Fibroblast of lung (primary cell): ENCODE data around the gene FMR1.

ENCODE experiments used
- EZH2 ChIP-seq: IDR thresholded peaks from 2 replicates; pipeline ENCODE4 v1.5.1; 2012; ENCODE audit warnings: low read length, control low read depth, mild to moderate bottlenecking; ENCODE audit errors: missing control alignments
- TF ChIP-seq, protein P1 (sequence below), 2 donors: IDR thresholded peaks in 1 of 2; conservative IDR thresholded peaks in 1 of 2; 1 replicate in 1 of 2; 2 replicates in 1 of 2; pipeline ENCODE4 v1.5.1; 2011 to 2012; ENCODE audit warnings: low read length in 2 of 2, control low read depth in 1 of 2, inconsistent platforms in 1 of 2, low read depth in 1 of 2, mild to moderate bottlenecking in 1 of 2

GRCh38 chrX:147899379-147900114 lies 12.2 kb upstream of the FMR1 start:
- TF ChIP-seq, protein P1, sequence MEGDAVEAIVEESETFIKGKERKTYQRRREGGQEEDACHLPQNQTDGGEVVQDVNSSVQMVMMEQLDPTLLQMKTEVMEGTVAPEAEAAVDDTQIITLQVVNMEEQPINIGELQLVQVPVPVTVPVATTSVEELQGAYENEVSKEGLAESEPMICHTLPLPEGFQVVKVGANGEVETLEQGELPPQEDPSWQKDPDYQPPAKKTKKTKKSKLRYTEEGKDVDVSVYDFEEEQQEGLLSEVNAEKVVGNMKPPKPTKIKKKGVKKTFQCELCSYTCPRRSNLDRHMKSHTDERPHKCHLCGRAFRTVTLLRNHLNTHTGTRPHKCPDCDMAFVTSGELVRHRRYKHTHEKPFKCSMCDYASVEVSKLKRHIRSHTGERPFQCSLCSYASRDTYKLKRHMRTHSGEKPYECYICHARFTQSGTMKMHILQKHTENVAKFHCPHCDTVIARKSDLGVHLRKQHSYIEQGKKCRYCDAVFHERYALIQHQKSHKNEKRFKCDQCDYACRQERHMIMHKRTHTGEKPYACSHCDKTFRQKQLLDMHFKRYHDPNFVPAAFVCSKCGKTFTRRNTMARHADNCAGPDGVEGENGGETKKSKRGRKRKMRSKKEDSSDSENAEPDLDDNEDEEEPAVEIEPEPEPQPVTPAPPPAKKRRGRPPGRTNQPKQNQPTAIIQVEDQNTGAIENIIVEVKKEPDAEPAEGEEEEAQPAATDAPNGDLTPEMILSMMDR (conservative IDR thresholded peaks at IDR 0.05 in 1 of 2, IDR thresholded peaks at IDR 0.05 in 1 of 2; ENCODE audit: low read depth in 1 of 2, low read length in 2 of 2): no peak
- no peak for TF ChIP-seq EZH2
